GM12873 (cell line): ENCODE data around the gene ZCCHC3.

Experiments used
- CTCF ChIP-seq: IDR thresholded peaks from 2 replicates; pipeline ENCODE4 v1.5.1; 2012; ENCODE audit warnings: low read depth, mild to moderate bottlenecking, moderate library complexity, low read length, control low read depth; ENCODE audit not compliant: insufficient read depth; ENCODE audit errors: missing control alignments

ZCCHC3 gene

GRCh38 chr20:309841-310644 lies 12.7 kb downstream of the ZCCHC3 start:
- no peak for TF ChIP-seq CTCF

DNA sequence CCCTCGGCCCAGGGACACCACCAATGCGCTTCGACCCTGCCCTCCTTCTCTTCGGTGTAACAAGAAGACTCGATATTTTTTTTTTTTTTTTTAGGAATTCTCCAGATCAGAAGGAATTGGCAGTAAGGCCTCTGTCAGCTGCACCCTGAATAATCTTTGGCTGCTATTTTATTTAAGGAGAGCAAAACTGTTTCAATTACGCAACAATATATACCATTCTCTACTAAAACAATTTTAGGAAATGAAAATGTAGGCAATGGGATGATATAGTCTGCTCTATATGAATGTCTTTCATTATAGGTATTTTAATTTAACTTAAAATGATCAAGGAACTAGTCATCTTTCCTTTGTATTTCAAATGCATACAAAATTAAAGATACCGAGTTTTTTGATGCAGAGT lies 13.3 kb downstream of the ZCCHC3 start:
- TF ChIP-seq CTCF = no peak

GRCh38 chr20:311609-312008 lies 14.2 kb downstream of the ZCCHC3 start:
- no peak for TF ChIP-seq CTCF

- TF ChIP-seq CTCF = no peak
Observed at GRCh38 chr20:312067-312466, 14.7 kb downstream of the ZCCHC3 start.

GRCh38 chr20:312866-313265 lies 15.5 kb downstream of the ZCCHC3 start:
- no peak for TF ChIP-seq CTCF

GRCh38 chr20:313402-313801 lies 16.0 kb downstream of the ZCCHC3 start:
- TF ChIP-seq CTCF = no peak

DNA sequence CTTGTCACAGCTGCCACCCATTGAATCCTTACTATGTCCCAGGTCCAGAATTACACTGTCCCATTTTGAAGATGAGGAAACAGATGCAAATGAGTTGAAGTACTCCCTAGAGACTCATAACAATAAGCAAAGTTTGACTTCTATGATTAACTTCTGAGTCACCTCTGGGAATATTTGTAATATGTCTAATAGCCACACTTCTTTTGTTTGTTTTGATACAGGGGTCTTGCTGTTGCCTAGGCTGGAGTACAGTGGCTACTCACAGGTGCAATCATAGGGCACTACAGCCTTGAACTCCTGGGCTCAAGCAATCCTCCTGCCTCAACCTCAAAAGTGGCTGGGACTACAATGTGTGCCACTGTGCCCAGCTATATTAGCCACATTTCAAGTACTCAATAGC lies 16.6 kb downstream of the ZCCHC3 start:
- TF ChIP-seq CTCF = no peak
